Measurements from ENCODE around the gene SPAG16. TPM values are rescaled to one million over a fixed set of nuclear protein-coding genes. Genes with fewer than 3 reads are reported as not detected.

SPAG16 gene
- total RNA-seq, 1 experiment from 2014 or later: 16.0 TPM

DNA sequence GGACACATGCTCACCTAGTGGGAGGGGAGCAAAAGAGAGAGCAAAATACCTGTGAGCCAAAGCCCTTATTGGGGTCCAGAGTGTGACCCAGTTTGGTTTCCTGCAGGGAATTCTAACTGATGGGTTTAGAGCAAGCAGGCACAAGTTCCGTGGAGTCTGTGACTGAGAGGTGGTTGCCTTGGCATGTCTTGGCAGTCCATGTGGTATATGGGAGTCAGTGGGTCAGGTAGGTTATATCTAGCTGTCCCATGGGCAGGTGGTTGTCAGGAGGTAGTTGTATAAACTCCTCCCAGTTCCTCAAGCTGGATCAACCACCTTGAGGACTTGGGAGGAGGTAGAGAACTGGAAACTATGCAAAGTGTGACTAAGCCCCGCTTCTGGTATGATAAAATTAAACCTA is 673.8 kb downstream of the SPAG16 start:
- ATAC-seq: no peak
- Mint-ChIP-seq H3K27ac (no peak overlapping the region), H3K9me3 (peaks cover 6% of the 10 kb centered on the region; the same call in 1 of the 2 replicates)

DNA sequence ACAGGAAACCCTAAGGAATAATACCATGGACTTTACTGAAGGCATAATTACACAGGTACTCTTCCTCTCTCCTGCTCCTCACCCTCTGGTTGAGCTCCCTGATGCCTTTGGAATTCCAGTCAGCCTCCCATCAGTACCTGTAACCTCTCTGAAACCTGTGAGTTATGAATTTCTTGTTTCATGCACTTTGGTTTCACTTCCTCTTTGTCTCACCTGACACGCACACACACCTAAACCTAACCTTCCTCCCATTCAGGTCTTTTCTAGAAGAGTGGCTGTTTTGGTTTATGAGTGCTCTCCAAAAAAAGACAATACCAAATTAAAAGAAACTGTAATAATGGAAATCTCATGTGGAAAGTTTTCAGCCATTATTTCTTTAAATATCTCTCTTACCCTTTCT is 675.3 kb downstream of the SPAG16 start:
- CTCF ChIA-PET: no interaction called here
- Mint-ChIP-seq H3K27ac (no peak overlapping the region), H3K4me3 (no peak overlapping the region), H3K27me3 (ENCODE audit: low read depth) (no peaks in the 10 kb centered on the region), H3K36me3 (no peaks in the 10 kb centered on the region), H3K4me1 (no peaks in the 10 kb centered on the region), H3K9me3 (peaks cover 9% of the 10 kb centered on the region)
- POLR2A ChIA-PET: no interaction called here
- no peak for ATAC-seq
- DNase-seq (ENCODE audit: low spot score): no peak
- no peak for TF ChIP-seq EMX1 (CRISPR knock-in tag; IDR thresholded peaks at IDR 0.05)
- no peak for TF ChIP-seq ELF4 (CRISPR knock-in tag; IDR thresholded peaks at IDR 0.05; ENCODE audit: low read depth)
- TF ChIP-seq NFATC4 (CRISPR knock-in tag; IDR thresholded peaks at IDR 0.05): no peak
- TF ChIP-seq, protein P1, sequence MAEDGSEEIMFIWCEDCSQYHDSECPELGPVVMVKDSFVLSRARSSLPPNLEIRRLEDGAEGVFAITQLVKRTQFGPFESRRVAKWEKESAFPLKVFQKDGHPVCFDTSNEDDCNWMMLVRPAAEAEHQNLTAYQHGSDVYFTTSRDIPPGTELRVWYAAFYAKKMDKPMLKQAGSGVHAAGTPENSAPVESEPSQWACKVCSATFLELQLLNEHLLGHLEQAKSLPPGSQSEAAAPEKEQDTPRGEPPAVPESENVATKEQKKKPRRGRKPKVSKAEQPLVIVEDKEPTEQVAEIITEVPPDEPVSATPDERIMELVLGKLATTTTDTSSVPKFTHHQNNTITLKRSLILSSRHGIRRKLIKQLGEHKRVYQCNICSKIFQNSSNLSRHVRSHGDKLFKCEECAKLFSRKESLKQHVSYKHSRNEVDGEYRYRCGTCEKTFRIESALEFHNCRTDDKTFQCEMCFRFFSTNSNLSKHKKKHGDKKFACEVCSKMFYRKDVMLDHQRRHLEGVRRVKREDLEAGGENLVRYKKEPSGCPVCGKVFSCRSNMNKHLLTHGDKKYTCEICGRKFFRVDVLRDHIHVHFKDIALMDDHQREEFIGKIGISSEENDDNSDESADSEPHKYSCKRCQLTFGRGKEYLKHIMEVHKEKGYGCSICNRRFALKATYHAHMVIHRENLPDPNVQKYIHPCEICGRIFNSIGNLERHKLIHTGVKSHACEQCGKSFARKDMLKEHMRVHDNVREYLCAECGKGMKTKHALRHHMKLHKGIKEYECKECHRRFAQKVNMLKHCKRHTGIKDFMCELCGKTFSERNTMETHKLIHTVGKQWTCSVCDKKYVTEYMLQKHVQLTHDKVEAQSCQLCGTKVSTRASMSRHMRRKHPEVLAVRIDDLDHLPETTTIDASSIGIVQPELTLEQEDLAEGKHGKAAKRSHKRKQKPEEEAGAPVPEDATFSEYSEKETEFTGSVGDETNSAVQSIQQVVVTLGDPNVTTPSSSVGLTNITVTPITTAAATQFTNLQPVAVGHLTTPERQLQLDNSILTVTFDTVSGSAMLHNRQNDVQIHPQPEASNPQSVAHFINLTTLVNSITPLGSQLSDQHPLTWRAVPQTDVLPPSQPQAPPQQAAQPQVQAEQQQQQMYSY (CRISPR knock-in tag; IDR thresholded peaks at IDR 0.05): no peak
- no peak for TF ChIP-seq TEAD4 (CRISPR knock-in tag; IDR thresholded peaks at IDR 0.05)
- no peak for TF ChIP-seq NR1H2 (CRISPR knock-in tag; IDR thresholded peaks at IDR 0.05)
- TF ChIP-seq FOXK1 (CRISPR knock-in tag; IDR thresholded peaks at IDR 0.05): no peak
- no peak for TF ChIP-seq ZBTB21 (CRISPR knock-in tag; IDR thresholded peaks at IDR 0.05; ENCODE audit: borderline replicate concordance)
- TF ChIP-seq, protein P2, sequence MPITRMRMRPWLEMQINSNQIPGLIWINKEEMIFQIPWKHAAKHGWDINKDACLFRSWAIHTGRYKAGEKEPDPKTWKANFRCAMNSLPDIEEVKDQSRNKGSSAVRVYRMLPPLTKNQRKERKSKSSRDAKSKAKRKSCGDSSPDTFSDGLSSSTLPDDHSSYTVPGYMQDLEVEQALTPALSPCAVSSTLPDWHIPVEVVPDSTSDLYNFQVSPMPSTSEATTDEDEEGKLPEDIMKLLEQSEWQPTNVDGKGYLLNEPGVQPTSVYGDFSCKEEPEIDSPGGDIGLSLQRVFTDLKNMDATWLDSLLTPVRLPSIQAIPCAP (CRISPR knock-in tag; IDR thresholded peaks at IDR 0.05): no peak
- TF ChIP-seq, protein P3, sequence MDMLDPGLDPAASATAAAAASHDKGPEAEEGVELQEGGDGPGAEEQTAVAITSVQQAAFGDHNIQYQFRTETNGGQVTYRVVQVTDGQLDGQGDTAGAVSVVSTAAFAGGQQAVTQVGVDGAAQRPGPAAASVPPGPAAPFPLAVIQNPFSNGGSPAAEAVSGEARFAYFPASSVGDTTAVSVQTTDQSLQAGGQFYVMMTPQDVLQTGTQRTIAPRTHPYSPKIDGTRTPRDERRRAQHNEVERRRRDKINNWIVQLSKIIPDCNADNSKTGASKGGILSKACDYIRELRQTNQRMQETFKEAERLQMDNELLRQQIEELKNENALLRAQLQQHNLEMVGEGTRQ (CRISPR knock-in tag; IDR thresholded peaks at IDR 0.05): no peak

More for the DNA sequence above, 673.8 kb downstream of the SPAG16 start:
- Mint-ChIP-seq H3K36me3 (no peaks in the 10 kb centered on the region), H3K4me1 (no peaks in the 10 kb centered on the region), H3K4me3 (no peak overlapping the region), H3K27me3 (ENCODE audit: low read depth) (no peaks in the 10 kb centered on the region)
- POLR2A ChIA-PET: no interaction called here
- TF ChIP-seq, protein P4, sequence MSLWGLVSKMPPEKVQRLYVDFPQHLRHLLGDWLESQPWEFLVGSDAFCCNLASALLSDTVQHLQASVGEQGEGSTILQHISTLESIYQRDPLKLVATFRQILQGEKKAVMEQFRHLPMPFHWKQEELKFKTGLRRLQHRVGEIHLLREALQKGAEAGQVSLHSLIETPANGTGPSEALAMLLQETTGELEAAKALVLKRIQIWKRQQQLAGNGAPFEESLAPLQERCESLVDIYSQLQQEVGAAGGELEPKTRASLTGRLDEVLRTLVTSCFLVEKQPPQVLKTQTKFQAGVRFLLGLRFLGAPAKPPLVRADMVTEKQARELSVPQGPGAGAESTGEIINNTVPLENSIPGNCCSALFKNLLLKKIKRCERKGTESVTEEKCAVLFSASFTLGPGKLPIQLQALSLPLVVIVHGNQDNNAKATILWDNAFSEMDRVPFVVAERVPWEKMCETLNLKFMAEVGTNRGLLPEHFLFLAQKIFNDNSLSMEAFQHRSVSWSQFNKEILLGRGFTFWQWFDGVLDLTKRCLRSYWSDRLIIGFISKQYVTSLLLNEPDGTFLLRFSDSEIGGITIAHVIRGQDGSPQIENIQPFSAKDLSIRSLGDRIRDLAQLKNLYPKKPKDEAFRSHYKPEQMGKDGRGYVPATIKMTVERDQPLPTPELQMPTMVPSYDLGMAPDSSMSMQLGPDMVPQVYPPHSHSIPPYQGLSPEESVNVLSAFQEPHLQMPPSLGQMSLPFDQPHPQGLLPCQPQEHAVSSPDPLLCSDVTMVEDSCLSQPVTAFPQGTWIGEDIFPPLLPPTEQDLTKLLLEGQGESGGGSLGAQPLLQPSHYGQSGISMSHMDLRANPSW (CRISPR knock-in tag; conservative IDR thresholded peaks at IDR 0.05; ENCODE audit: low read depth): no peak
- TF ChIP-seq TEAD4 (CRISPR knock-in tag; IDR thresholded peaks at IDR 0.05): no peak
- TF ChIP-seq, protein P5, sequence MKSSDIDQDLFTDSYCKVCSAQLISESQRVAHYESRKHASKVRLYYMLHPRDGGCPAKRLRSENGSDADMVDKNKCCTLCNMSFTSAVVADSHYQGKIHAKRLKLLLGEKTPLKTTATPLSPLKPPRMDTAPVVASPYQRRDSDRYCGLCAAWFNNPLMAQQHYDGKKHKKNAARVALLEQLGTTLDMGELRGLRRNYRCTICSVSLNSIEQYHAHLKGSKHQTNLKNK (CRISPR knock-in tag; IDR thresholded peaks at IDR 0.05): no peak
- no peak for TF ChIP-seq SP1 (CRISPR knock-in tag; conservative IDR thresholded peaks at IDR 0.05)
- TF ChIP-seq, protein P6, sequence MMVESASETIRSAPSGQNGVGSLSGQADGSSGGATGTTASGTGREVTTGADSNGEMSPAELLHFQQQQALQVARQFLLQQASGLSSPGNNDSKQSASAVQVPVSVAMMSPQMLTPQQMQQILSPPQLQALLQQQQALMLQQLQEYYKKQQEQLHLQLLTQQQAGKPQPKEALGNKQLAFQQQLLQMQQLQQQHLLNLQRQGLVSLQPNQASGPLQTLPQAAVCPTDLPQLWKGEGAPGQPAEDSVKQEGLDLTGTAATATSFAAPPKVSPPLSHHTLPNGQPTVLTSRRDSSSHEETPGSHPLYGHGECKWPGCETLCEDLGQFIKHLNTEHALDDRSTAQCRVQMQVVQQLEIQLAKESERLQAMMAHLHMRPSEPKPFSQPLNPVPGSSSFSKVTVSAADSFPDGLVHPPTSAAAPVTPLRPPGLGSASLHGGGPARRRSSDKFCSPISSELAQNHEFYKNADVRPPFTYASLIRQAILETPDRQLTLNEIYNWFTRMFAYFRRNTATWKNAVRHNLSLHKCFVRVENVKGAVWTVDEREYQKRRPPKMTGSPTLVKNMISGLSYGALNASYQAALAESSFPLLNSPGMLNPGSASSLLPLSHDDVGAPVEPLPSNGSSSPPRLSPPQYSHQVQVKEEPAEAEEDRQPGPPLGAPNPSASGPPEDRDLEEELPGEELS (CRISPR knock-in tag; IDR thresholded peaks at IDR 0.05): no peak
- TF ChIP-seq, protein P7, sequence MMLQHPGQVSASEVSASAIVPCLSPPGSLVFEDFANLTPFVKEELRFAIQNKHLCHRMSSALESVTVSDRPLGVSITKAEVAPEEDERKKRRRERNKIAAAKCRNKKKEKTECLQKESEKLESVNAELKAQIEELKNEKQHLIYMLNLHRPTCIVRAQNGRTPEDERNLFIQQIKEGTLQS (CRISPR knock-in tag; conservative IDR thresholded peaks at IDR 0.05): no peak
- no peak for TF ChIP-seq FOXP1 (CRISPR knock-in tag; IDR thresholded peaks at IDR 0.05; ENCODE audit: borderline replicate concordance)
- TF ChIP-seq, protein P8, sequence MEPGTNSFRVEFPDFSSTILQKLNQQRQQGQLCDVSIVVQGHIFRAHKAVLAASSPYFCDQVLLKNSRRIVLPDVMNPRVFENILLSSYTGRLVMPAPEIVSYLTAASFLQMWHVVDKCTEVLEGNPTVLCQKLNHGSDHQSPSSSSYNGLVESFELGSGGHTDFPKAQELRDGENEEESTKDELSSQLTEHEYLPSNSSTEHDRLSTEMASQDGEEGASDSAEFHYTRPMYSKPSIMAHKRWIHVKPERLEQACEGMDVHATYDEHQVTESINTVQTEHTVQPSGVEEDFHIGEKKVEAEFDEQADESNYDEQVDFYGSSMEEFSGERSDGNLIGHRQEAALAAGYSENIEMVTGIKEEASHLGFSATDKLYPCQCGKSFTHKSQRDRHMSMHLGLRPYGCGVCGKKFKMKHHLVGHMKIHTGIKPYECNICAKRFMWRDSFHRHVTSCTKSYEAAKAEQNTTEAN (CRISPR knock-in tag; IDR thresholded peaks at IDR 0.05): no peak
- TF ChIP-seq EMX1 (CRISPR knock-in tag; IDR thresholded peaks at IDR 0.05): no peak
- DNase-seq (ENCODE audit: low spot score): no peak
- CTCF ChIA-PET: no interaction called here
